DMS79 (cell line): ENCODE data around the gene APH1A.
"Not testable (repeated sequence)": the region's sequence is repeated elsewhere in the genome, so short reads cannot be mapped to it uniquely, and the experiment has no call there.

ENCODE experiments used
- DNase-seq: peaks from one replicate; lab custom pipeline; 2025; lab: John Stamatoyannopoulos, UW

The APH1A gene

DNA sequence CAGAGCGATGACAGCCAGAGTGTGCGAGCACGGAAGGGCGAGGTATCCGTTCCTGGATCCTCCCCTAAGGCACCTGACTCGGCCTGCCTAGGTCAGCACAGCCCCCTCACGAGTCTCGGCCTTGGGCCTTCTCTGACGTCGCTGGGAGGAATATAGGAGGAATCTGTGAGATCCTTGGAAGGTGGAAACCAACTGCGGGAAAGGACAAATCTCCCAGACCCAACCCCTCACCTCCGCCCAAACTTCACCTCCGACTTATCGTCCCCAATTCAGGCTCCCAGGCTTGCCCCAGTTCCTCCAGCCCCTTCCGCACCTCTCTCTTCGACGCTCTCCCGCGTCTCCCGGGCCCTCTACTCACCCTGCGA lies 494 bp downstream of the APH1A start:
- no peak for DNase-seq

DNA sequence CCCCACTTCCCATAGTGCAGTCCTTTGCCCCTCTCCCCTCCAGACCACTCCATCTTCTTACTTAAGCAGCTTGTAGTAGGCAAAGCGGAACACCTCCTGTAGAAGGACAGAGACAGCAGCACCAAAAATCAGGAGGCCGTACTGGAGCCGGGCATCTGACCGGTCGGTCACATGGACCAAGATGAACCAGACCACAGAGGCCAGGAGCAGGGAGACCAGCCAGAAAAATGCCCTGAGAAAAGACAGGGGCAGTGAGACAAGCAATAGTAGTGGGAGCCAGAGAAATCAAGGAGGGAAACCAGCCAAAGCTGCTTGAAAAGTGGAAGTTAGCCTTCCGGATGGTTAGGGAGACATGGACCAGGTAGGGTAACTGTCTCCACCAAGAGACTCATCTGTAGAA lies 920 bp downstream of the APH1A start:
- no peak for DNase-seq

DNA sequence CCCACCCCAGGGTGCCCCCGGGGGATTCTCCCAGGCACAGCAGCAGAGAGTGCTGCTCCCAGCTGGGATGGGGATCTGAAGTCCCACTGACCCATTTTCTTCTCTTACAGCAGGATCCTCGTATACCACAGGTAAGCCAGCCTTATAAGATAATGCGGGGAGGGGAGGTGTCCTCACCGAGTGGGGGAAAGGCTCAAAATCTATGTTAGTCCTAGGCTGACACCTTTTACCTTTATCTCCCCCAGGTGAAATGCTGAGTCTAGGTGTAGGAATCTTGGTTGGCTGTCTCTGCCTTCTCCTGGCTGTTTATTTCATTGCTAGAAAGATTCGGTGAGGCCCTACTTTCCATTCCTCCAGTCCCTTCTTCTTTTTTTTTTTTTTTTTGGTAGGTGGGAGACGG lies 5.3 kb downstream of the APH1A start:
- no peak for DNase-seq

DNA sequence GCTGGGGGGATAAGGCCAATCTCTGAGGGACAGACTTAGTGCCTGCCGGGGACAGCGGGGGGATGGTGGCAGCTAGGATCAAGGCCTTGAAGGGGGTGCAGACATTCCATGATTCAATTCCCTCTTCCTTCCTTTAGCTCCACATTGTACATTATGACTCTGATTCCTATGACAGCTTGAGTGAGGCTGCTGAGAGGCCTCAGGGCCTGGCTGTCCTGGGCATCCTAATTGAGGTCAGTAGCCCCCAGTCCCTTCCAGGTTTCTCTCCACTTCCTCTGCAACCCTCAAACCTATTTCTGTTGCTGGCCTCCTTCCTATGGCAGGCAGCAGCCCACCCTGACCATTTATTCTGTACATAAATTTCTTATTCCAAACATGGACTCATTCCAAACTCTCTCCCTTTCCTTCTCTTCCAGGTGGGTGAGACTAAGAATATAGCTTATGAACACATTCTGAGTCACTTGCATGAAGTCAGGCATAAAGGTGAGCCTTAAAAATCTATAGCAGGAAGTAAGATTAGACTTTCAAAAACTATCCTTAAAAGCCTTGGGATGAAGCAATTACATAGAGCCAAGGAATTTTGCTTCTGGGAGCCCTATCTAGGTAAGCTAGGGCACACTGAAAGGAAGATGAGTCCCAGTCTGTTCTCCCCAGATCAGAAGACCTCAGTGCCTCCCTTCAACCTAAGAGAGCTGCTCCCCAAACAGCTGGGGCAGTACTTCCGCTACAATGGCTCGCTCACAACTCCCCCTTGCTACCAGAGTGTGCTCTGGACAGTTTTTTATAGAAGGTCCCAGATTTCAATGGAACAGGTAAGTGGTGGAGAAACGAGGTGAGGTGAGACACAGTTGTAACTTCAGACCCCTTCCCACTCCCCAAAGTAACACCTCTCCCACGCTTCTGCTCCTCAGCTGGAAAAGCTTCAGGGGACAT lies 6.2 kb downstream of the APH1A start:
- DNase-seq: no peak

DNA sequence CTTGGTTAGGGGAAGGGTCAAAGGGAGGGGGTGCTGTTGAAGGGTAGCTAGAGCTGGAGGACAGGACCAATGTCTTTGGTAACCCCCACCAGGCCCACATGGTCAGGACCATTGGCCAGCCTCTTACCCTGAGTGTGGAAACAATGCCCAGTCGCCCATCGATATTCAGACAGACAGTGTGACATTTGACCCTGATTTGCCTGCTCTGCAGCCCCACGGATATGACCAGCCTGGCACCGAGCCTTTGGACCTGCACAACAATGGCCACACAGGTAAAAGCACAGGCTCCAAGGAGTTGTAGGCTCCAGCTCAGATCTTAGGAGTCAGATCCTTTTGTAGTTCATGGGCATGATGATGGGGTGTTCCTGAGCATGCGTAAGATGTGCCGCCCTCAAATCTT lies 7.4 kb downstream of the APH1A start:
- DNase-seq: no peak

DNA sequence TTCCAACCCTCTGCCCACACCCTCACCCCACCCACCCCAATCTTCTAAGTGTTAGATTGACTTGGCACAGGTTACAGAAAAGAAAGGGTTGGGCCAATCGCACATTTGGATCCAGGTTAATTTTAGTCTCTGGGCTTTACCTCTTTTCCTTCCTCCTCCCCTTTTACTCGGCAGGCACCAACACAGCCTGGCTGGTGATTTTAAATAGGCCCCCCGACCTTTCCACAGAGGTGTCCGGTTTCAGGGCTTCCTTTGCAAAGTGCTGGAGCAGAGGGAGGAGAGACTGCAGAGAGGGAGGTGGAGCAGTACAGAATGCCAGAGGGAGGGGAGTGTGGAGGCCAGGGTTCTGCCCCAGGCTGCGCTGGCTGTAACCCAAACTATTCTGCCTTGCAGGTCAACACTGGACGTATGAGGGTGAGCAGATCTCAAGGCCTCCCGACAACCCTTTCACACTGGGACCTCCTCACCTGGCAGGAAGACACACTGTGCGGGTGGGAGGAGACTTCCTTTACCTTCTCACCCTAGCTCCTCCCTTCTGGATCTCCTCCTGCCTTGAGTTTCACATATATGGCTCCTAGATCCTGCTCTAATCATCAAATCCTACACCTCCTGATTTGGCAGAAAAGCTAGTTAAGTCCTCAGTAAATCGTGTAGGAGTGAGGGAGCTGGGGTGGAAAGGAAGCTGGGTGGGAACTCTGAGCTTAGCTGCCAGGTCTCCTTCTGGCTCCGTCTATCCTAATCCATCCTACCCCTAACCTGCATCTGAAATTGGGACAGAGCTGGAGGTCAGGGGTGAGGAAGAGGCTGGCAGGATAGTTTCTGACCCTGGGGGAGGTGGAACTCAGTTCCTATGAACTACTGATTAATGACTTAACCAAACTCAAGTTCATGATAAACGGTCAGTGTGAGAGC lies 8.8 kb downstream of the APH1A start:
- peak; percentile 76 for DNase-seq

DNA sequence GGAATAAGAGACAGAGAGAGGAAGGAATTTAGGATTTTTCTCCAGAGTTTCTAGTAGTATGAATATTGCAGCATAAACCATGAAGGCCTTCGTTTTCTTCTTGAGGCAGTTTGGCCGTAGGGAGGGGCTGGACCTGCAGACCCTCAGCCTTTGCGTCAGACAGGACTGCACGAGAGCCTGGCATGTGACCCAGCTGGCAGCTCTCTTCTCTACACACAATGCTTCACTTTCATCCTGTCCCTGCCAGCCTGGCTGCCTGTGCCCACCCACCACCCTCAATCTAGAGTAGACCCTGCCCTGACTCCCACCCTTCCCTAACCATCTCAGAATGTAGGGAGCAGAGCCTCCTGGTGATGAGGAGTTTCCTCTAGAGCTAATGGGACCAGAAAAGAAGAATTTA lies 9.6 kb downstream of the APH1A start:
- DNase-seq: no peak

DNA sequence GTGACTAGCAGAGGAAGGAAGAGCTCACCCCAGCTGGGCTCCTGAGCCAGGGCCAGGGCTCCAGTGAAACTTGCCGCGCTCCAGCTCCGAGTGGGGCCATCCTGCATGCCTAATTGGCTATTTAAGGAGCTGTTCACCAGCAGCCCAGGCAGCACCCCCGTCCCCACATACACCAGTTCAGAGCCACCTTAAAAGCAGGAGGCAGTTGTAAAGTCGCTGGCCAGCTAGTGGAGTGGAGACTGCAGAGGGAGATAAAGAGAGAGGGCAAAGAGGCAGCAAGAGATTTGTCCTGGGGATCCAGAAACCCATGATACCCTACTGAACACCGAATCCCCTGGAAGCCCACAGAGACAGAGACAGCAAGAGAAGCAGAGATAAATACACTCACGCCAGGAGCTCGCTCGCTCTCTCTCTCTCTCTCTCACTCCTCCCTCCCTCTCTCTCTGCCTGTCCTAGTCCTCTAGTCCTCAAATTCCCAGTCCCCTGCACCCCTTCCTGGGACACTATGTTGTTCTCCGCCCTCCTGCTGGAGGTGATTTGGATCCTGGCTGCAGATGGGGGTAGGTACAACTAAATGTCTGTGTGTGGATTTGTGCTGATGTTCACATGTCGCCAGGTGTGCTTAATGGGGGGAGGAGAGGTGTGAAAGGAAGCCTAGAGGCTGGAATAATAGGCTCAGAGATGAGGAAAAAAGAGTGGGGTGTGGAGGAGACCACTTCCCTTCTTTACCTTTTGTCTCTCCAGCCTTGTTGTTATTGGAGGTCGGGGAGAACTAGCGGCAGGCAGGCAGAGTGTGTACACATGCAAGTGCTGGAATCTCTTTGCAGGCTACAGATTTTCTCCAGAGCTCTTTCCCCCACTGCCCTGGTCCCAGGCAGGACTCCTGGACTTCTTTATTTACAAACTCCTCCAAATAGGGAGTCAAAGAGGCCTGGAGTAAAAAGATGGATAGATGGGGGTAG lies 10.9 kb downstream of the APH1A start, which contains the start of gene CA14:
Gene CA14 (plus strand): TSS at position 151 of the 962 bp plus-strand sequence. CDS start 355 bp downstream, at position 506.
- DNase-seq: peak; percentile 57

DNA sequence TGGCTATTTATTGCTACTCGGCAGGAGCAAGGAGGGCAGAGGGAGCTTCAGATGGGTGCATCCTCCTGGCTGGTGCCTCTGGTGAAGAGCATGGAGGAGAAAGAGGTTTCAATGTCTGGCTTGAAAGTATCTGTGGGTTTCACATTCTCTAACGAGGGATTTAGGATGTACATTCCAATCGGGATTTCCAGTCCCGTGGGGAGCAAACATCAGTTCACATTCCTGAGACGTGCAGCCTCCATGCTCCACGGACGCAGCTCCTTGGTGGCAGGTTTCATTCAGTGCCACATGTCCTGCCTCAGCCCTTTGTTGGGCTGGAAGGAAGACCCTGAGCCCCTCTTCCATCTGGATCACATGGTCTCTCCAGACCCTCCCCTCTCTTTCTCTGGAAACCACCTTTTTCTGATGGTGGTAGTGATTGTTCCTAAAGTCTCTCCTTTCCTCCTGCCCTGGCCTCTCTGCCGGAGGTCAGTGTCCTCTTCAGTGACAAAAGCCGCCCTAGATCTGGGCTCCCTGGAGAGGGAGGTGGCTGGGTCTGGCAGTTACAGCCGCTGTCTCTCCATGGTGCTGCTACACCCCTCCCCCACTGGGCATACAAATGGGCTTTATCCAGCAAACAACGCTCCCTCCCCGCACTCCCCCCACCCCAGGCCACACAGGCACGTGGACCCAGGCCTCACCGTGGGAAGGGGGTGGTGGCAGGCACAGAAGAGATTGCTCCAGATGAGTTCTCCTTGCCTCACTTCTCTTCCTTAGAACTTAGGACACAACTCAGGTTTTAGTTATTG lies 12.1 kb downstream of the APH1A start:
- no peak for DNase-seq

DNA sequence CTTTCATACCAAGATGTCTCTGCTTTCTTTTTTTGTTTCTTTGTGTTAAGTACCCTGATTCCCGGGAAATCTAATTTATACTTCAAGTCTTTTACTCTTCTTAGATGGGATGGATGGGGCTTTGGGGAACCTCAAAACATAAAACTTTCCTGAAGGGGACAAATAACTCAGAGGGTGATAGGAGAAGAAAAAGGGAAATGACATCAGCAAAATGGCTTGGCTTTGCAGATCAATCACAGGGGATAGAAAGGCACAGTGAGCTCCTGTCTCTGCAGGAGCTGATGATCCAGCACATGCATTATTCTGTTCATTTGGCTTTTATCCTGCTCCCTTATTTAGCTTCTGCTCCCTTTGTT lies 12.6 kb downstream of the APH1A start:
- DNase-seq: no peak

DNA sequence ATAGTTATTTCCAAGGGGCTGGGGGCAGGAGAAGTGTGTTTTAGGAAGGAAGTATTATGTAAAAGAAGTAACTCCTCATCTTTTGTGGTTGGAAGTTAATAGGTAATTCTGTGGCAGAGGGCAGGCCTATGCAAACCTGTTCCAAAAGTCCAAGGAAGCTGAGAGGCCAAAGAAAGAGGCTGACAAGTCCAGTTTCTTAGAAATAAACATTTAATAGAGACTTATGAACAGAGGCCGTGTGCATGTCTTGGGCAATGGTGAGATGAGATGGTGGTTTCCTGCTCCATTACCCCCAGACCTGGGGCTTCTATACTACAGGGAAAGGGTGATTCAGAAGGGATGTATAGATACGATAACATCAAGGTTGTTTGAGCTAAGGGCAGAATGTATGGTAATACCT lies 18.9 kb downstream of the APH1A start:
- no peak for DNase-seq

DNA sequence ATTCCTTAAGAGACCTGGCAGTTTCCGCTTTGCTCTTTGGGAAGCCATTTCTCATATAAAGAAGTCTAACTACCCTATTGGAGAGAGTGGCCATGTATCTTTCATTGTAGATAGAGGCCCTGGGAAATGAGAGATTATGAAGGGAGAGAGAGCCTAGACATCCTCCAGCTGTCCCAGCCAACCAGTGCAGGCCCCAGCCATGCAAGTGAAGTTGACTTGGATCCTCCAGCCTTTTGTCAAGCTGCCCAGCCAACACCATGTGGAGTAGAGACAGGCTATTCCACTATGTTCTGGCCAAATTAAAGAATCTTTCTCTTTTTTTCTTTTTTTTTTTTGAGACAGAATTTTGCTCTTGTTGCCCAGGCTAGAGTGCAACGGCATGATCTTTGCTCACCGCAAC lies 25.8 kb downstream of the APH1A start:
- no peak for DNase-seq

DNA sequence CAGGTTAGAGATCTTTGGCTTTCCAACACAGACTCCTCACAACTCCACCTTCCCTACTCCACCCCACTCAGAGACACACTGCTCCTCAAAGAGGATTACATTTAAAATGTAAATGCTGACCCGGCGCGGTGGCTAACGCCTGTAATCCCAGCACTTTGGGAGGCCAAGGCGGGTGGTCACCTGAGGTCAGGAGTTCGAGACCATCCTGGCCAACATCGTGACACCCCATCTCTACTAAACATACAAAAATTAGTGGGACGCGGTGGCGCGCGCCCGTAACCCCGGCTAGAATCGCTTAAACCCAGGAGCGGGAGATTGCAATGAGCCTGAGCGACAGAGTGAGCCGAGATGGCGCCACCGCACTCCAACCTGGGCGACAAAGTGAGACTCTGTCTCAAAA lies 31.1 kb downstream of the APH1A start:
- no peak for DNase-seq

DNA sequence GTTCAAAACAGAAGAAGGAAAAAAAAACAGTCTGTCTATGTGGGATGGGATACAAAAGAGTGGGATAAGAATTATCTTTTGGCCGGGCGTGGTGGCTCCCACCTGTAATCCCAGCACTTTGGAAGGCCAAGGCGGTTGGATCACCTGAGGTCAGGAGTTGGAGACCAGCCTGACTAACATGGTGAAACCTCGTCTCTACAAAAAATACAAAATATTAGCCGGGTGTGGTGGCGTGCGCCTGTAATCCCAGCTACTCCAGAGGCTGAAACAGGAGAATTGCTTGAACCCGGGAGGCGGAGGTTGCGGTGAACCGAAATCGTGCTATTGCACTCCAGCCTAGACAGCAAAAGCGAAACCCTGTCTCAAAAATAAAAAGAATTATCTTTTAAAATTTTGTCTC lies 31.6 kb downstream of the APH1A start:
- not testable (repeated sequence) for DNase-seq

DNA sequence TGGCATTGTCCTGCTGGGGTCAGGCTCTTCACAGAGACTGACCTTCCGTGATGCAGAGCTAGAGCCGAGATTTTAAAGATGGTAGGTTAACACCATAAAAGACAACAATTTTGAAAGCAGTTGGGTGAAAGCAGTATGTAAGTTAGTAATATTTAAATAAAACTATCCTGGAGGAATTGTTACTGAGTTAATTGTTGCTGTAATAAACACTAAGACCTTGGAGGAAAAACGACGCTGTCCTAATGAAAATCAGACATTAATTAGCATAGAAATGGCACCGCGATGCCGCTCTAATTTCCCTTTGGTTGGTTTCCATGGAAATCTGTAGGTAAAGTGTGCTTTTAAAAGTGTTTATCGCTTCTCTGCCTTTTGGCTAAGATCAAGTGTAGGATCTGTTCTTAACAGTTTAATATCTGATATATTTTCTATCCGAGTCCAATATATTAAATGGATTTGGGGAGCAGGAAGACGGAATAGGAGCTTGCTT lies 32.2 kb downstream of the APH1A start:
- no peak for DNase-seq

DNA sequence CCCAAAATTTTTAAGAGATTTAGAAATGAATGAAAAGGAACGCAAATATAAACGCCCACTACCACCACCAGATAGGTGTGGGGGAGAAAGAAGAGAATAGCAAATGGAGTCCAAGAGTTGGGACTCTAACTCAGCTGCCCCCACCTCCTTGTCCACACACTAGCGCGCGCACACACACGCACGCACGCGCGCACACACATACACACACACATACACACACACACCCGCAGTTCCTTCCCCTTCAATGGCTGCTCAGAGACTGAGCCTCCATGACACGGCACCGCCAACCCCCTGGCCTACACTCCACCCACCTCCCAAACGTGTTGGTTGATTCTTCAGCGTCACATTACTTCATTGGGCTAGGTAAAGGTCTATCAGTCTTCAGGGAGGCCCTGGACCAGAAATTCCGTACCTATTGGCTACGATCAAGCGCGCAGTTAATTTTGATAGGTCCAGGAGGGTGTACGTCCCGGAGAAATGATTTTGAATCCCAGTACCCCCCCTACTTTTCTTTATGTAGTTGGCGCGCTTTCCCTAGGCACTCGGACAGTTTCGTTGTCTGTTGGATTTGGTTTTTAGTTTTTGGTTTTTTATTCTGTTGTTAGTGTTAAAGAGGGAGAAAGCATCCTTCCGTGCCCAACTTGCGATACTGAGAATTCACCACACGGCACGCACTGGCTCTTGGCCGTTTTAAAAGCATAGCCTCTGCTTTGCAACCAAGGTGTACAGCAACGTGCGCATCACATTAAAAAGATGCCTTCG lies 32.8 kb downstream of the APH1A start, which contains the start of gene ANP32E:
Gene ANP32E (minus strand): TSS at position 261 of the 762 bp plus-strand sequence. CDS start 326 bp downstream, outside the sequence.
- DNase-seq: peak; percentile 100

DNA sequence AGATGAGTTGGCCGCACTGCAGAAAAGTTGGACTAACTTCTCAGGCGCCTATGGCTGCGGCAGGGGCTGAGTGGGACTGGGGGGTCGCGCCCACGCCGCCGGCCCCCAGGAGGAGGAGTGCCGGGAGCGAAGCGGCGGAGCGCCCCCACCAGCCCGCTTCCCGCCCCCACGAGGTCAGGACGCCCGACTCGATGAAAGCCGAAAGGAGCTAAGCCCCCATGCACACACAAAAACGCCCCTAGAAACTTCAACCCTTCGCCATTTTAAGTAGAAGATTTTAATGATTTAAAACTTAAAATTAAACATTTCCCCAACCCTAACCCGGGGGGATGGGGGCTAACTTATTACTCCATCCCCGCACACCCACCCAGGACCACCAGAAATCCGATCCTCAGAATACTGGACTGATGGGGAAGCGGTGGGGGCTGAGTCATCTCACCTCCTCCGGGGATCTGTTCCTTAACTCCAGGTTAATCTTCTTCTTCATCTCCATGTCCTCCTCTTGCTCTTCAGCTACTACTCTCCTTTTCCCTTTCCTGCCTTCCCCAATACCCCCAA lies 33.4 kb downstream of the APH1A start:
- no peak for DNase-seq

DNA sequence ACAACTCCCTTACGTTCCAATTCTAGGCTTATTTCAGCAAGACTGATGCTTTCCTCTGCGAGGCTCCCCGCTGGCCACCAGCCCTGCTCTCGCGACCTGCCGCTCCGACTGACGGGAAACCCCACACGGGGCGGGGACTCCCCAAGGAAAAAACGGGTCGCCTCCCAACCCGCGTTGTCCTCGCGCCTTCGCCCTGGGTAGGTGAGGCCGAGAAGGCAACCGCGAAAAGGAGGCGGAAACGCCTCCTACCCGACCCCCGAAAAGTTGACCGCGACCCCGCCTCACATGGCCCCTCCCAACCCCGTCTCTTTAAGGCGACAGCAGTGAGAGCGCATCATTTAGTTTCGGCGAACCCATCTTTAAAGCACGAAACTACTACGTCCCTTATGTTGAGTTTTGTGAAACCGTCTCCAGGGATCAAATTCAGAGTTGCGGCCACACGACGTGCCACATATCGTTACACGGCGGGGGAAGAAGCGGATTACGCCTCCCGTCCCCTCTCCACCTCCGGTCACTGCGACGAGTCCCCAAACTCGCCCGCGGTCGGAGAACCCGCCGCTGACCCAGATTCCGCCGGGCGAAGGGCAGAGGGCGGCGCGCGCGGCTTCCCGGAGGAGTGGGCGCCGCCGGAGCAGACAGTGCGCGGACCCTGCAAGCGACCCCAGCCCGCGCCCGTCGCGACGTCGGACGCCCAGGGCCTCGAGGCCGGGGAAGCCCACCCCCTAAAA lies 34.1 kb downstream of the APH1A start:
- DNase-seq: peak; percentile 14

DNA sequence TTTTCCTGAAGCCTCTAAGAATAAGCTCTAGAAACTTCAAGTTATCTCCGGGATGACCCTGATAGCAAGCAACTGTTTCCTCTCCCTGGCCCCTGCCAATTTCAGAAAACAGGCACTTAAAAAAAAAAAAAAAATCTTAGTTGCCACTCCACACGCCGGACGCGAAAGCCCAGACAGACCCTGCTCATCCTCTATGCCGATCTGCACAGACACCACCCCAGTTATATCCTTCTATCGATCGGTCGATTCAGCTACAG lies 34.6 kb downstream of the APH1A start:
- DNase-seq: no peak
